ENCODE results near the gene SF3A1.

SF3A1 gene

GRCh38 chr22:30326706-30327362 is 29.9 kb downstream of the SF3A1 start, which contains the start of gene TBC1D10A:
Gene TBC1D10A (minus strand): TSS chr22:30326941. CDS start chr22:30326881, 60 bp downstream.
- no peak for TF ChIP-seq CTCF (IDR thresholded peaks at IDR 0.05; ENCODE audit: low read depth, low read length)
- peak within 1 kb of the TSS; percentile 82 for H3K4me3 ChIP-seq (ENCODE audit: low read depth, low read length)

- peak overlapping the region; percentile 82 for H3K4me3 ChIP-seq (ENCODE audit: low read depth, low read length)
- TF ChIP-seq CTCF (IDR thresholded peaks at IDR 0.05; ENCODE audit: low read depth, low read length): no peak
Observed at GRCh38 chr22:30326255-30326705, 30.4 kb downstream of the SF3A1 start.

- H3K4me3 ChIP-seq (ENCODE audit: low read depth, low read length): peak overlapping the region; percentile 82
- no peak for TF ChIP-seq CTCF (IDR thresholded peaks at IDR 0.05; ENCODE audit: low read depth, low read length)
Observed at GRCh38 chr22:30325724-30326254, 30.9 kb downstream of the SF3A1 start.

GRCh38 chr22:30325065-30325720 is 31.5 kb downstream of the SF3A1 start:
- TF ChIP-seq CTCF (IDR thresholded peaks at IDR 0.05; ENCODE audit: low read depth, low read length): no peak
- H3K4me3 ChIP-seq (ENCODE audit: low read depth, low read length): peak overlapping the region; percentile 82

GRCh38 chr22:30324014-30324730 is 32.5 kb downstream of the SF3A1 start:
- no peak for TF ChIP-seq CTCF (IDR thresholded peaks at IDR 0.05; ENCODE audit: low read depth, low read length)

GRCh38 chr22:30323246-30323645 is 33.4 kb downstream of the SF3A1 start:
- TF ChIP-seq CTCF (IDR thresholded peaks at IDR 0.05; ENCODE audit: low read depth, low read length): no peak

More at GRCh38 chr22:30324014-30324730, 32.5 kb downstream of the SF3A1 start:
- peak overlapping the region; percentile 18; the same call in 1 of the 2 replicates for H3K4me3 ChIP-seq (ENCODE audit: low read depth, low read length)

More at GRCh38 chr22:30323246-30323645, 33.4 kb downstream of the SF3A1 start:
- no peak overlapping the region for H3K4me3 ChIP-seq (ENCODE audit: low read depth, low read length)

All from WI38 (cell line).